GM18517 (cell line): ENCODE results near the gene MAP3K5.
"Not testable (repeated sequence)": the region's sequence is repeated elsewhere in the genome, so short reads cannot be mapped to it uniquely, and the experiment has no call there.

Experiments used
- ATAC-seq: cut with Tn5 transposase; IDR thresholded peaks from one replicate; pipeline ENCODE4 v1.9.1; 2021; ENCODE audit warnings: mild to moderate bottlenecking, moderate library complexity; ENCODE audit not compliant: unreplicated experiment

The MAP3K5 gene

GRCh38 chr6:136728033-136728939 lies 64.0 kb downstream of the MAP3K5 start:
- no peak for ATAC-seq

GRCh38 chr6:136726837-136727557 lies 65.3 kb downstream of the MAP3K5 start:
- no peak for ATAC-seq

GRCh38 chr6:136725124-136725523 lies 67.2 kb downstream of the MAP3K5 start:
- no peak for ATAC-seq

GRCh38 chr6:136723780-136724179 lies 68.5 kb downstream of the MAP3K5 start:
- ATAC-seq = peak; percentile 71

DNA sequence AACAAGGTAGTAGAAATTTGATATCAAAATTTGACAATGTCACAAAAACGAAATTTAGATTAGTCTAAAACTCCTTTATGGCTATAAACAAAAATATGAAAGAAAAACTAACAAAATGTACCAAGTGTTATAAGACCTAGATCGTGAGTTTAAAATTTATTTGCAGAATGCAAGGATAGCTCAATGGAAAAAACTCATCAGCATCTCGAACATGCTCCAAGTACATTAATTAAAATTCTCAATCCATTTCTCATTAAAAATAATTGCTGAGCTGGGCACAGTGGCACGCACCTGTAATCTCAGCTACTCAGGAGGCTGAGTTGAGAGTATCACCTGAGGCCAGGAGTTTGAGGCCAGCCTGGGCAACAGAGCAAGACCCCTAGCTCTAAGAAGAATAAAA lies 70.8 kb downstream of the MAP3K5 start:
- no peak for ATAC-seq

- peak; percentile 32 for ATAC-seq
Observed at GRCh38 chr6:136720045-136720770, 72.1 kb downstream of the MAP3K5 start.

DNA sequence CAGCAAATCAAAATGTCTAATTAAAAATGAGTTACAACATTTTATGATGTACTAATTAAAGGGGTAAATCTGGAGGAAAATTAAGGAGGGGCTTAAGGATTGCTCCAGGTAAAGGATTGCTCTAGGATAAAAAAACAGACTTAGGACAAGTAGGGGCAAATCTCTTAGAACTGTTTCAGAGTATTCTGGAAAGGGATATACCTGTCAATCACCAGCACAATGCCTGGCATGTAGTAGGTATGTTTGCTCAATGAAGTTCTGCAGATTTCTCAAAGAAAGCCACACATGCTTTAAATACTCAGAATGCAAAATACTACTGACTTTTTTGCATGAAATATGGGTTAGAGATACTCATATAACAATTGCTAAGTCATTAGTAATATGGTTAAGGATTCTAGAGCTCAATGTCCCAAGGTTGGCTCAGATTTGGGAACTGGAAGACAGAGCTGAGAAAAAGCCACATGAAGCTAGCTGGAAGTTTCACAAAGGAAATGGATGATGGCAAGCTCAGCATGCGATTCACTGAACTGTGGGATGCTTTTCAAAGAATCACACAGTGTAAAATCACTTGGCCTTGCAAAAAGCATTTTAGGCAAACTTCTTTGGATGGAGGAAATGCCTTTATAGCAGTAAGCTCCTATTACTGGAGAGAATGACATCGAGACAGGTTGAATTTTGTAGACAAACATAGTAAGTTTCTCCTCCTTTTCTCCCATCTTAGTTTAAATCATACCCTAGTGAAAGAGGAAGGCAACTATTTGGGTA lies 72.8 kb downstream of the MAP3K5 start:
- ATAC-seq = peak; percentile 45

GRCh38 chr6:136718476-136718875 lies 73.8 kb downstream of the MAP3K5 start:
- no peak for ATAC-seq

DNA sequence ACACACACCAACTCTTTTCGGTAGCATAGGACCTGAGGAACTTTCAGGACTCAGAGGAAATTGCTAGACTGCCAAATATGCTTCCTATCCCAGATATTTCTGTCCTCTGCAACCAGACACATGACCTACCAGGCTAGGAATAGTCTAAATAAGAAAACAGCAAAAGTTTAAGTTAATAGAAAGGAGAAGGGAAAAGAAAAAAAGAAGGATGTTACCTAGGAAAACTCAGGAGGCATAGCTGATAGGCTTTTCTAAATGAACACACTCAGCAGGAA lies 74.6 kb downstream of the MAP3K5 start:
- ATAC-seq = peak; percentile 3

DNA sequence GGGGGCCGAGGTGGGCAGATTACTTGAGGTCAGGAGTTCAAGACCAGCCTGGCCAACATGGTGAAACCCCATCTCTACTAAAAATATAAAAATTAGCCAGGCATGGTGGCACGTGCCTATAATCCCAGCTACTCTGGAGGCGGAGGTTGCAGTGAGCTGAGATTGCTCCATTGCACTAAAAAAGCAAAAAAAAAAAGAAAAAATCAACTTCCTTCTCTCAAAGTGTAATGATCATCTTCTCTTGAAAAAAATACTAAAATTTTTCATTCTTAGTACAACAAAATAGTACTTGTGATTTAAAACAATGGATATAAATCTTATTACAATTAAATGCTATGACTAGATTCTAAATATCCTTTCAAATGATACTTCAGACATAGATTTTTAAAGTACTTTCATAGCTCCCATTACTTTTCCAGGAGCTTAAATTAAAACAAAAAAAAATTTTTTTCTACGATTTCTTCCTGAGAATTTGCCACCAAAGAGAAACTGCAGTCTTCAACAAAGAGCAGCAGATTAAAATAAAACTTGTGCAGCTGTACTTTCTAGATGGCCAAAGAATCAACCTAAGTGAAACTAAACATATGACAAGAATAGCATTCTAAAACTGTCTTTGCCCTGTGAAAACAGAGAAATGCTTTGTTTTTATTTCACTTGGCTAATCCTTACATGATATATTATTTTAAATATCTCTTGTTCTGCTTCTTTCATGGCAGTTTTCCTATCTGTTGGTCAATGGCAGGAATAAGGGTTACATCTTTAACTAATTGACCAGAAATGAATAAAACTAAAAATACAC lies 75.2 kb downstream of the MAP3K5 start:
- ATAC-seq = peak; percentile 65

GRCh38 chr6:136712642-136713041 lies 79.6 kb downstream of the MAP3K5 start:
- ATAC-seq = not testable (repeated sequence)

DNA sequence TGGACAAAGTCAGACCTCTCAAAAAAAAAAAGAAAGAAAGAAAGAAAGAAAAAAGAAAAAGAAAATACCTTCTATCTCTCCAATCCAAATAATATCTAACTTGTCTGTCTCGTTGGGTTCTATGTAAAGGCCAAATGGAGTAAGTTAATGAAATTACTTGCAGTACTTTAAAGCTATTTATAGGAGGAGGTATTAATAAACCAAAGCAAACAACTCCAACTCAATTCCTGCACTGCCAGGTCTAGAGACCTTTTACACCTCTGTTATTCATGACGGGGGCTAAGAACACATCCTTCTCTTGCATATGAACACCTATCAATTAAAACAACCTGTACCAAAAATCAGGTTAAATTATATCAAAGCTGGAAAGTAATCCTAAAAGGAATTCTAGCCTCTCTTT lies 80.6 kb downstream of the MAP3K5 start:
- ATAC-seq = no peak

DNA sequence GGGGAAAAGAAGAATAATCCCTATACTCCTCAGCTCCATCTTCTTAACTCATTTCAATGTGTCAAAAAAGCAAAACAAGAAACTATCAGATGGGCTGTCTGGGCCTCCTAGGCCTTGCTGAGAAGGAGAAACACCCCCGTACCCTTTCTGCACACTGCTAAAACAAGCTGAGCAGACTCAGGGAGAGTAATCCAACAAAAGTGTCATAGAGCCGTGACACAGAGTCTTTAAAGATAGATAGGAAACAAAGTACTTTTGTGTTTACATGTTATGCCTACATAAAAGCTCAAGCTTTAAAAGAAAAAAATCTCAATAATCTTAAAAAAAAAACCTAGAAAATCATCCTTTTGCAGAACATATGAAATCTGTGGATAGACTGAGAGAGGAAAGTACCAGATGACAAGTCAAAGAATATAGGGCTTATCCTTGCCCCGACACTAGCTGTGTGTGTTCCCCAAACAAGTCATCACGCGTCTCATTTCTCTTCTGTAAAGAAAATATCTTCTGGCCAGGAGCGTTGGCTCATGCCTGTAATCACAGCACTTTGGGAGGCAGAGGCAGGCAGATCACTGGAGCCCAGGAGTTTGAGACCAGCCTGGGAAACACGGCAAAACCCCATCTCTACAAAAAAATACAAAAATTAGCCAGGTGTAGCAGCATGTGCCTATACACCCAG lies 81.3 kb downstream of the MAP3K5 start:
- ATAC-seq = no peak

- no peak for ATAC-seq
Observed at GRCh38 chr6:136709429-136709828, 82.8 kb downstream of the MAP3K5 start.

GRCh38 chr6:136706430-136706829 lies 85.8 kb downstream of the MAP3K5 start:
- ATAC-seq = no peak

DNA sequence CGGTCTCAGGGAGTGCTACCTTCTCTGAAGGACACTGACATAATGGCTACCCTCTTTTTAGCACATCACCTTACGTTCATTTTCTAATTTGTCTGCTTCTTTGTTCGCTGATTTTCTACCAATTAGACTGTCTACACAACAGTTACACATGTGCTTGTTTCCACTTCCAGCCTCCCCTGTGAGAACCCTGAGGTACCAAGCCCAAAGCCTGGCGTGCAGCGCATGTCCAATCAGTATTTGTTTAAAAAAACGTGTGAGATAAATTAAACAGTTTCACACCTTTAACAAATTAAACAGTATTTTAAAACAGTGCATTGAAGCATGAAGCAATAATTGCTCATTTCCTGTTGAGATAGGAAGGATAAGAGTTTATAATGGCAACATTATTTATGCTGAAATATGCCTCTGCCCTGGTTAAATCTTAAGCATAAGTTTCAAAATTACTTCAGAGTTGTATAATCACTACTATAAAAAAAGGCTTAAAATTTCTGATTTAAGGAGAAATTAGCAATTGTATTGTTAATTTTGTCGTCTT lies 88.9 kb downstream of the MAP3K5 start:
- ATAC-seq = no peak

GRCh38 chr6:136701045-136701444 lies 91.2 kb downstream of the MAP3K5 start:
- ATAC-seq = no peak

- ATAC-seq = no peak
Observed at GRCh38 chr6:136699358-136699757, 92.9 kb downstream of the MAP3K5 start.

- no peak for ATAC-seq
Observed at GRCh38 chr6:136696783-136697364, 95.4 kb downstream of the MAP3K5 start.
